GM19043 (cell line): ENCODE data around the gene TXNRD2.

ENCODE experiments used
- ATAC-seq: cut with Tn5 transposase; IDR thresholded peaks from one replicate; pipeline ENCODE4 v1.9.1; 2021; ENCODE audit warnings: low read depth; ENCODE audit not compliant: unreplicated experiment

The TXNRD2 gene

GRCh38 chr22:19941365-19942082 is at the start of gene TXNRD2, which contains the start of gene COMT:
TSS of gene TXNRD2 (minus strand) at chr22:19941818. CDS start at chr22:19941803, 15 bp downstream.
TSS of gene COMT (plus strand) at chr22:19941772. CDS start at chr22:19962527, 20,755 bp downstream.
- peak; percentile 63 for ATAC-seq

- no peak for ATAC-seq
These were observed 49.7 kb upstream of the TXNRD2 start for GRCh38 chr22:19991395-19991644.

- ATAC-seq: no peak
These were observed 49.2 kb upstream of the TXNRD2 start for GRCh38 chr22:19990609-19991394.

GRCh38 chr22:19990188-19990587 is 48.6 kb upstream of the TXNRD2 start:
- ATAC-seq: no peak

GRCh38 chr22:19989725-19990067 is 48.1 kb upstream of the TXNRD2 start:
- ATAC-seq: no peak

GRCh38 chr22:19988965-19989724 is 47.5 kb upstream of the TXNRD2 start:
- ATAC-seq: no peak

GRCh38 chr22:19988331-19988808 is 46.8 kb upstream of the TXNRD2 start:
- no peak for ATAC-seq

- ATAC-seq: no peak
These were observed 46.0 kb upstream of the TXNRD2 start for GRCh38 chr22:19987394-19988306.

- no peak for ATAC-seq
These were observed 45.1 kb upstream of the TXNRD2 start for GRCh38 chr22:19986410-19987341.

GRCh38 chr22:19986011-19986409 is 44.4 kb upstream of the TXNRD2 start:
- no peak for ATAC-seq

- ATAC-seq: no peak
These were observed 43.5 kb upstream of the TXNRD2 start for GRCh38 chr22:19984851-19985811.

GRCh38 chr22:19984201-19984753 is 42.7 kb upstream of the TXNRD2 start:
- ATAC-seq: no peak

- ATAC-seq: no peak
These were observed 42.1 kb upstream of the TXNRD2 start for GRCh38 chr22:19983741-19984140.

GRCh38 chr22:19982991-19983578 is 41.5 kb upstream of the TXNRD2 start:
- ATAC-seq: no peak

- ATAC-seq: no peak
These were observed 40.6 kb upstream of the TXNRD2 start for GRCh38 chr22:19981961-19982920.
